ENCODE data around the gene SNRNP70.

DNA sequence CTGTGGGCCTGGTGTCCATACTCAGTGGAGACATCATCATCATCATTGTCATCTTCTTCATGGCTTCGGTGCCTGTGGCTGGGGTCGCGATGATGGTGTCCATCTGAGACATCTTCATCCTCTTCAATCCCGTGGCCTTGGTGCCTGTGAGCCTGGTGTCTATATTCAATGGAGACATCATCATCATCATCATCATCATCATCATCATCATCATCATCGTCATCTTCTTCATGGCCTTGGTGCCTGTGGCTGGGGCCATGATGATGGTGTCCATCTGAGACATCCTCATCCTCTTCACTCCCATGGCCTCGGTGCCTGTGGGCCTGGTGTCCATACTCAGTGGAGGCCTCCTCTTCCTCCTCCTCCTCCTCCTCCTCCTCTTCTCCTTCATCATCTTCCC is 69.0 kb downstream of the SNRNP70 start:
- TF ChIP-seq, protein P1, sequence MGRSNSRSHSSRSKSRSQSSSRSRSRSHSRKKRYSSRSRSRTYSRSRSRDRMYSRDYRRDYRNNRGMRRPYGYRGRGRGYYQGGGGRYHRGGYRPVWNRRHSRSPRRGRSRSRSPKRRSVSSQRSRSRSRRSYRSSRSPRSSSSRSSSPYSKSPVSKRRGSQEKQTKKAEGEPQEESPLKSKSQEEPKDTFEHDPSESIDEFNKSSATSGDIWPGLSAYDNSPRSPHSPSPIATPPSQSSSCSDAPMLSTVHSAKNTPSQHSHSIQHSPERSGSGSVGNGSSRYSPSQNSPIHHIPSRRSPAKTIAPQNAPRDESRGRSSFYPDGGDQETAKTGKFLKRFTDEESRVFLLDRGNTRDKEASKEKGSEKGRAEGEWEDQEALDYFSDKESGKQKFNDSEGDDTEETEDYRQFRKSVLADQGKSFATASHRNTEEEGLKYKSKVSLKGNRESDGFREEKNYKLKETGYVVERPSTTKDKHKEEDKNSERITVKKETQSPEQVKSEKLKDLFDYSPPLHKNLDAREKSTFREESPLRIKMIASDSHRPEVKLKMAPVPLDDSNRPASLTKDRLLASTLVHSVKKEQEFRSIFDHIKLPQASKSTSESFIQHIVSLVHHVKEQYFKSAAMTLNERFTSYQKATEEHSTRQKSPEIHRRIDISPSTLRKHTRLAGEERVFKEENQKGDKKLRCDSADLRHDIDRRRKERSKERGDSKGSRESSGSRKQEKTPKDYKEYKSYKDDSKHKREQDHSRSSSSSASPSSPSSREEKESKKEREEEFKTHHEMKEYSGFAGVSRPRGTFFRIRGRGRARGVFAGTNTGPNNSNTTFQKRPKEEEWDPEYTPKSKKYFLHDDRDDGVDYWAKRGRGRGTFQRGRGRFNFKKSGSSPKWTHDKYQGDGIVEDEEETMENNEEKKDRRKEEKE (IDR thresholded peaks at IDR 0.05), result no peak
- TF ChIP-seq FOXK2 (IDR thresholded peaks at IDR 0.05) (no peak), USF2 (IDR thresholded peaks at IDR 0.05; ENCODE audit: borderline replicate concordance, low read depth, low read length) (no peak), ZBTB40 (IDR thresholded peaks at IDR 0.05; ENCODE audit: borderline replicate concordance) (no peak), SREBF1 (IDR thresholded peaks at IDR 0.05; ENCODE audit: low read length) (no peak), IKZF2 (IDR thresholded peaks at IDR 0.05) (no peak), TAF1 (IDR thresholded peaks at IDR 0.05; ENCODE audit: borderline replicate concordance, low read depth, low read length) (no peak), CHD2 (IDR thresholded peaks at IDR 0.05; ENCODE audit: borderline replicate concordance, low read depth, low read length) (no peak)
- TF ChIP-seq, protein P2, sequence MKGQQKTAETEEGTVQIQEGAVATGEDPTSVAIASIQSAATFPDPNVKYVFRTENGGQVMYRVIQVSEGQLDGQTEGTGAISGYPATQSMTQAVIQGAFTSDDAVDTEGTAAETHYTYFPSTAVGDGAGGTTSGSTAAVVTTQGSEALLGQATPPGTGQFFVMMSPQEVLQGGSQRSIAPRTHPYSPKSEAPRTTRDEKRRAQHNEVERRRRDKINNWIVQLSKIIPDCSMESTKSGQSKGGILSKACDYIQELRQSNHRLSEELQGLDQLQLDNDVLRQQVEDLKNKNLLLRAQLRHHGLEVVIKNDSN (IDR thresholded peaks at IDR 0.05; ENCODE audit: borderline replicate concordance, extremely low read length, insufficient read depth, low read depth, low read length), result no peak

All from GM12878 (cell line).